DLD1 (cell line): ENCODE data around the gene ERFL.

ENCODE experiments used
- in situ Hi-C: cut with HindIII; loops from 2 replicates; pipeline ENCODE4 v1.10.0; 2017; ENCODE audit warnings: low sequenced_read_pairs

Gene ERFL

GRCh38 chr19:41861846-41862245 lies 66.4 kb downstream of the ERFL start:
- in situ Hi-C loops, result no loop called here

- in situ Hi-C loops, result no loop called here
These were observed 67.0 kb downstream of the ERFL start for GRCh38 chr19:41861116-41861768.

GRCh38 chr19:41860419-41861115 lies 67.7 kb downstream of the ERFL start:
- in situ Hi-C loops, result no loop called here

- in situ Hi-C loops, result loop anchor here (10.0 kb wide), 1 partner anchor 95 kb away; the partner anchor contains the start of gene RABAC1
These were observed 68.4 kb downstream of the ERFL start, which contains the start of gene RPS19 for GRCh38 chr19:41859618-41860418. TSS of gene RPS19 (plus strand) at chr19:41860255. CDS start at chr19:41860775, 520 bp downstream.

GRCh38 chr19:41859213-41859617 lies 69.0 kb downstream of the ERFL start:
- in situ Hi-C loops, result loop anchor here (10.0 kb wide), 1 partner anchor 96 kb away; the partner anchor contains the start of gene RABAC1
